Measurements from ENCODE around the gene FOCAD. TPM values are rescaled to one million over a fixed set of nuclear protein-coding genes. Genes with fewer than 3 reads are reported as not detected.

Gene FOCAD
- total RNA-seq, 1 donor from 2014 or later: 28.7 TPM

- Mint-ChIP-seq H3K4me1 (ENCODE audit: low read depth) (peaks cover 17% of the 10 kb centered on the region), H3K27me3 (ENCODE audit: low read depth) (peaks cover 26% of the 10 kb centered on the region), H3K36me3 (ENCODE audit: low read depth) (no peaks in the 10 kb centered on the region), H3K9me3 (ENCODE audit: low read depth) (no peaks in the 10 kb centered on the region), H3K27ac (ENCODE audit: unreplicated experiment) (no peak overlapping the region), H3K4me3 (ENCODE audit: unreplicated experiment) (no peak overlapping the region)
- DNase-seq (ENCODE audit: low spot score): no peak
- TF ChIP-seq CTCF (IDR thresholded peaks at IDR 0.05): no peak
Observed at GRCh38 chr9:20642045-20642444, 42.0 kb upstream of the FOCAD start.

- Mint-ChIP-seq H3K4me3 (ENCODE audit: unreplicated experiment) (no peak overlapping the region), H3K4me1 (ENCODE audit: low read depth) (peaks cover 7% of the 10 kb centered on the region), H3K9me3 (ENCODE audit: low read depth) (no peaks in the 10 kb centered on the region), H3K27ac (ENCODE audit: unreplicated experiment) (no peak overlapping the region), H3K36me3 (ENCODE audit: low read depth) (no peaks in the 10 kb centered on the region), H3K27me3 (ENCODE audit: low read depth) (peaks cover 30% of the 10 kb centered on the region)
- no peak for DNase-seq (ENCODE audit: low spot score)
- no peak for TF ChIP-seq CTCF (IDR thresholded peaks at IDR 0.05)
Observed at GRCh38 chr9:20643660-20644059, 40.4 kb upstream of the FOCAD start.

GRCh38 chr9:20646656-20647055 is 37.4 kb upstream of the FOCAD start:
- no peak overlapping the region for H3K27ac Mint-ChIP-seq (ENCODE audit: unreplicated experiment)
- H3K27me3 Mint-ChIP-seq (ENCODE audit: low read depth): peaks cover 30% of the 10 kb centered on the region
- no peaks in the 10 kb centered on the region for H3K4me1 Mint-ChIP-seq (ENCODE audit: low read depth)
- no peak overlapping the region for H3K4me3 Mint-ChIP-seq (ENCODE audit: unreplicated experiment)
- no peak for TF ChIP-seq CTCF (IDR thresholded peaks at IDR 0.05)
- H3K9me3 Mint-ChIP-seq (ENCODE audit: low read depth): no peaks in the 10 kb centered on the region
- no peaks in the 10 kb centered on the region for H3K36me3 Mint-ChIP-seq (ENCODE audit: low read depth)
- no peak for DNase-seq (ENCODE audit: low spot score)

- Mint-ChIP-seq H3K27ac (ENCODE audit: unreplicated experiment) (no peak overlapping the region), H3K4me1 (ENCODE audit: low read depth) (no peaks in the 10 kb centered on the region), H3K4me3 (ENCODE audit: unreplicated experiment) (no peak overlapping the region), H3K9me3 (ENCODE audit: low read depth) (peaks cover 4% of the 10 kb centered on the region), H3K36me3 (ENCODE audit: low read depth) (no peaks in the 10 kb centered on the region), H3K27me3 (ENCODE audit: low read depth) (peaks cover 7% of the 10 kb centered on the region)
- no peak for DNase-seq (ENCODE audit: low spot score)
- no peak for TF ChIP-seq CTCF (IDR thresholded peaks at IDR 0.05)
Observed at GRCh38 chr9:20649381-20649780, 34.7 kb upstream of the FOCAD start.

GRCh38 chr9:20650313-20650712 is 33.7 kb upstream of the FOCAD start:
- DNase-seq (ENCODE audit: low spot score): no peak
- no peaks in the 10 kb centered on the region for H3K4me1 Mint-ChIP-seq (ENCODE audit: low read depth)
- no peak for TF ChIP-seq CTCF (IDR thresholded peaks at IDR 0.05)
- H3K36me3 Mint-ChIP-seq (ENCODE audit: low read depth): no peaks in the 10 kb centered on the region
- peaks cover 7% of the 10 kb centered on the region for H3K27me3 Mint-ChIP-seq (ENCODE audit: low read depth)
- H3K4me3 Mint-ChIP-seq (ENCODE audit: unreplicated experiment): no peak overlapping the region
- peaks cover 12% of the 10 kb centered on the region for H3K9me3 Mint-ChIP-seq (ENCODE audit: low read depth)
- H3K27ac Mint-ChIP-seq (ENCODE audit: unreplicated experiment): no peak overlapping the region

Measured in chondrocyte (in vitro differentiated cells).